DMS114 treated with DMSO at 0.1 percent for 48 hours (cell line): Measurements from ENCODE around the gene LZTS2.

Source experiments
- DNase-seq: peaks from one replicate; lab custom pipeline; 2025; ENCODE audit not compliant: unreplicated experiment; lab: John Stamatoyannopoulos, UW

The LZTS2 gene

GRCh38 chr10:100998183-100998990, 1.2 kb upstream of the LZTS2 start:
- peak; percentile 46 for DNase-seq

- DNase-seq, result peak; percentile 21
These were observed 442 bp upstream of the LZTS2 start for GRCh38 chr10:100998991-100999741.

GRCh38 chr10:101000127-101000914, 713 bp downstream of the LZTS2 start:
- DNase-seq, result no peak

GRCh38 chr10:101000915-101001658, 1.5 kb downstream of the LZTS2 start:
- DNase-seq, result no peak

- no peak for DNase-seq
These were observed 2.0 kb downstream of the LZTS2 start for GRCh38 chr10:101001659-101002035.

GRCh38 chr10:101002456-101002855, 2.8 kb downstream of the LZTS2 start:
- DNase-seq, result no peak

- DNase-seq, result no peak
These were observed 4.1 kb downstream of the LZTS2 start for GRCh38 chr10:101003639-101004206.

- no peak for DNase-seq
These were observed 5.8 kb downstream of the LZTS2 start for GRCh38 chr10:101005361-101005760.

- DNase-seq, result no peak
These were observed 6.4 kb downstream of the LZTS2 start for GRCh38 chr10:101005869-101006567.

- DNase-seq, result no peak
These were observed 7.0 kb downstream of the LZTS2 start for GRCh38 chr10:101006593-101007098.

- DNase-seq, result no peak
These were observed 7.6 kb downstream of the LZTS2 start for GRCh38 chr10:101007099-101007711.

- no peak for DNase-seq
These were observed 8.6 kb downstream of the LZTS2 start for GRCh38 chr10:101007915-101008822.

- no peak for DNase-seq
These were observed 9.3 kb downstream of the LZTS2 start for GRCh38 chr10:101008823-101009423.

GRCh38 chr10:101010329-101010728, 10.7 kb downstream of the LZTS2 start:
- no peak for DNase-seq

- peak; percentile 69 for DNase-seq
These were observed 12.2 kb downstream of the LZTS2 start for GRCh38 chr10:101011517-101012423.

GRCh38 chr10:101012525-101013364, 13.1 kb downstream of the LZTS2 start:
- DNase-seq, result peak; percentile 87
